Memory B cell (primary cell): ENCODE results near the gene HERC2.

Experiments
- ATAC-seq: fragments of 150-1000 bp; cut with Tn5 transposase; 2 replicates; pipeline ENCODE4 v1.10.0; 2021; ENCODE audit warnings: low read depth, mild to moderate bottlenecking, moderate library complexity
- DNase-seq, 2 donors: peaks; one replicate each; pipeline ENCODE4 v3.0.0; 2022; ENCODE audit warnings: low spot score in 2 of 2
- H3K27ac Mint-ChIP-seq: one replicate; pipeline ENCODE4 v1.8.0; 2022; ENCODE audit warnings: mild to moderate bottlenecking, moderate library complexity, mixed read lengths
- H3K27me3 Mint-ChIP-seq: one replicate; pipeline ENCODE4 v1.8.0; 2022; ENCODE audit warnings: mixed read lengths
- H3K36me3 Mint-ChIP-seq: one replicate; pipeline ENCODE4 v1.8.0; 2022; ENCODE audit warnings: mild to moderate bottlenecking, mixed read lengths
- H3K4me1 Mint-ChIP-seq: one replicate; pipeline ENCODE4 v1.8.0; 2022; ENCODE audit warnings: mixed read lengths
- H3K4me3 Mint-ChIP-seq: one replicate; pipeline ENCODE4 v1.8.0; 2022; ENCODE audit warnings: mild to moderate bottlenecking, moderate library complexity, mixed read lengths
- H3K9me3 Mint-ChIP-seq: one replicate; pipeline ENCODE4 v1.8.0; 2022; ENCODE audit warnings: mixed read lengths

The HERC2 gene

GRCh38 chr15:28098766-28099554 is 223.0 kb downstream of the HERC2 start, which contains the start of gene OCA2:
OCA2 (minus strand) TSS chr15:28099315; CDS start chr15:28081874, 17,441 bp downstream.
- peak within 1 kb of the TSS; percentile 52 for H3K4me3 Mint-ChIP-seq
- DNase-seq = peak; percentile 34 to 60
- H3K27me3 Mint-ChIP-seq = peaks cover 28% of the 10 kb centered on the region
- no peaks in the 10 kb centered on the region for H3K9me3 Mint-ChIP-seq
- peaks cover 17% of the 10 kb centered on the region for H3K4me1 Mint-ChIP-seq
- peak; percentile 18 for ATAC-seq
- no peak within 1 kb of the TSS for H3K27ac Mint-ChIP-seq
- H3K36me3 Mint-ChIP-seq = peaks cover 1% of the 10 kb centered on the region

GRCh38 chr15:28098360-28098765 is 223.6 kb downstream of the HERC2 start:
- H3K27me3 Mint-ChIP-seq = peaks cover 28% of the 10 kb centered on the region
- no peaks in the 10 kb centered on the region for H3K9me3 Mint-ChIP-seq
- ATAC-seq = no peak
- H3K36me3 Mint-ChIP-seq = peaks cover 1% of the 10 kb centered on the region
- H3K4me3 Mint-ChIP-seq = peak overlapping the region; percentile 52
- peaks cover 19% of the 10 kb centered on the region for H3K4me1 Mint-ChIP-seq
- no peak overlapping the region for H3K27ac Mint-ChIP-seq
- no peak for DNase-seq

GRCh38 chr15:28097656-28098359 is 224.2 kb downstream of the HERC2 start:
- DNase-seq = no peak
- no peak for ATAC-seq
- Mint-ChIP-seq H3K27me3 (peaks cover 27% of the 10 kb centered on the region), H3K4me3 (peak overlapping the region; percentile 52), H3K36me3 (peaks cover 1% of the 10 kb centered on the region), H3K27ac (no peak overlapping the region), H3K9me3 (peaks cover under 1% of the 10 kb centered on the region), H3K4me1 (peaks cover 19% of the 10 kb centered on the region)

GRCh38 chr15:28096670-28097431 is 225.1 kb downstream of the HERC2 start:
- H3K27me3 Mint-ChIP-seq = peaks cover 31% of the 10 kb centered on the region
- no peak for DNase-seq
- H3K4me3 Mint-ChIP-seq = peak overlapping the region; percentile 84
- peaks cover 1% of the 10 kb centered on the region for H3K36me3 Mint-ChIP-seq
- no peak overlapping the region for H3K27ac Mint-ChIP-seq
- peaks cover 19% of the 10 kb centered on the region for H3K4me1 Mint-ChIP-seq
- peaks cover 2% of the 10 kb centered on the region for H3K9me3 Mint-ChIP-seq
- no peak for ATAC-seq

GRCh38 chr15:28096411-28096669 is 225.6 kb downstream of the HERC2 start:
- ATAC-seq (no peak), DNase-seq (no peak)
- peaks cover 1% of the 10 kb centered on the region for H3K36me3 Mint-ChIP-seq
- peaks cover 2% of the 10 kb centered on the region for H3K9me3 Mint-ChIP-seq
- H3K27me3 Mint-ChIP-seq = peaks cover 31% of the 10 kb centered on the region
- H3K27ac Mint-ChIP-seq = no peak overlapping the region
- peak overlapping the region; percentile 84 for H3K4me3 Mint-ChIP-seq
- peaks cover 19% of the 10 kb centered on the region for H3K4me1 Mint-ChIP-seq

- peak; percentile 10 to 37 for DNase-seq
- ATAC-seq = no peak
- Mint-ChIP-seq H3K4me3 (peak overlapping the region; percentile 84), H3K9me3 (peaks cover 11% of the 10 kb centered on the region), H3K27ac (no peak overlapping the region), H3K4me1 (peaks cover 14% of the 10 kb centered on the region), H3K27me3 (peaks cover 30% of the 10 kb centered on the region), H3K36me3 (peaks cover 4% of the 10 kb centered on the region)
Observed at GRCh38 chr15:28094732-28095521, 227.1 kb downstream of the HERC2 start.

- H3K36me3 Mint-ChIP-seq = peaks cover 2% of the 10 kb centered on the region
- H3K9me3 Mint-ChIP-seq = peaks cover 14% of the 10 kb centered on the region
- DNase-seq = no peak
- peaks cover 27% of the 10 kb centered on the region for H3K27me3 Mint-ChIP-seq
- H3K4me1 Mint-ChIP-seq = peaks cover 10% of the 10 kb centered on the region
- no peak for ATAC-seq
- H3K27ac Mint-ChIP-seq = no peak overlapping the region
- no peak overlapping the region for H3K4me3 Mint-ChIP-seq
Observed at GRCh38 chr15:28093752-28094535, 228.0 kb downstream of the HERC2 start.

- peaks cover 28% of the 10 kb centered on the region for H3K27me3 Mint-ChIP-seq
- H3K4me1 Mint-ChIP-seq = peaks cover 12% of the 10 kb centered on the region
- H3K4me3 Mint-ChIP-seq = no peak overlapping the region
- H3K27ac Mint-ChIP-seq = no peak overlapping the region
- H3K9me3 Mint-ChIP-seq = peaks cover 20% of the 10 kb centered on the region
- no peak for ATAC-seq
- peaks cover 5% of the 10 kb centered on the region for H3K36me3 Mint-ChIP-seq
- no peak for DNase-seq
Observed at GRCh38 chr15:28091313-28091712, 230.7 kb downstream of the HERC2 start.

- peak; percentile 48 to 55 for DNase-seq
- Mint-ChIP-seq H3K27ac (no peak overlapping the region), H3K4me1 (peaks cover 12% of the 10 kb centered on the region), H3K9me3 (peaks cover 18% of the 10 kb centered on the region), H3K4me3 (no peak overlapping the region), H3K36me3 (peaks cover 5% of the 10 kb centered on the region), H3K27me3 (peaks cover 16% of the 10 kb centered on the region)
- ATAC-seq = peak; percentile 99
Observed at GRCh38 chr15:28086175-28086703, 235.7 kb downstream of the HERC2 start.

- Mint-ChIP-seq H3K27ac (no peak overlapping the region), H3K9me3 (peaks cover 15% of the 10 kb centered on the region), H3K4me1 (peaks cover 12% of the 10 kb centered on the region), H3K4me3 (no peak overlapping the region), H3K36me3 (peaks cover 4% of the 10 kb centered on the region), H3K27me3 (peaks cover 16% of the 10 kb centered on the region)
- ATAC-seq (no peak), DNase-seq (no peak)
Observed at GRCh38 chr15:28085489-28086174, 236.3 kb downstream of the HERC2 start.

- peaks cover 8% of the 10 kb centered on the region for H3K9me3 Mint-ChIP-seq
- ATAC-seq (no peak), DNase-seq (no peak)
- H3K4me3 Mint-ChIP-seq = no peak overlapping the region
- no peak overlapping the region for H3K27ac Mint-ChIP-seq
- peaks cover 14% of the 10 kb centered on the region for H3K27me3 Mint-ChIP-seq
- peaks cover 12% of the 10 kb centered on the region for H3K4me1 Mint-ChIP-seq
- H3K36me3 Mint-ChIP-seq = peaks cover 3% of the 10 kb centered on the region
Observed at GRCh38 chr15:28084547-28084946, 237.4 kb downstream of the HERC2 start.

GRCh38 chr15:28082891-28083684 is 238.9 kb downstream of the HERC2 start:
- H3K36me3 Mint-ChIP-seq = no peaks in the 10 kb centered on the region
- H3K9me3 Mint-ChIP-seq = peaks cover under 1% of the 10 kb centered on the region
- ATAC-seq (no peak), DNase-seq (no peak)
- no peak overlapping the region for H3K27ac Mint-ChIP-seq
- no peak overlapping the region for H3K4me3 Mint-ChIP-seq
- peaks cover 12% of the 10 kb centered on the region for H3K4me1 Mint-ChIP-seq
- peaks cover 11% of the 10 kb centered on the region for H3K27me3 Mint-ChIP-seq
